Ovary (tissue), 3 donors: ENCODE results near the gene GOPC.

Experiments
- POLR2A ChIP-seq: fragments of 450-650 bp; IDR thresholded peaks from one replicate; pipeline ENCODE4 v1.6.1; 2017; ENCODE audit warnings: antibody characterized with exemption, mild to moderate bottlenecking, moderate library complexity
- TF ChIP-seq, protein P1 (sequence below), 3 donors: fragments of 450-650 bp in 2 of 3; fragments of 200-600 bp in 1 of 3; IDR thresholded peaks; one replicate each; pipeline versions ENCODE4 v1.5.1 to v1.8.0; 2016 to 2022; ENCODE audit warnings: antibody characterized with exemption in 3 of 3, mild to moderate bottlenecking in 1 of 3
- donor health status: DM: no; HTN: no; CAD: no.

DNA sequence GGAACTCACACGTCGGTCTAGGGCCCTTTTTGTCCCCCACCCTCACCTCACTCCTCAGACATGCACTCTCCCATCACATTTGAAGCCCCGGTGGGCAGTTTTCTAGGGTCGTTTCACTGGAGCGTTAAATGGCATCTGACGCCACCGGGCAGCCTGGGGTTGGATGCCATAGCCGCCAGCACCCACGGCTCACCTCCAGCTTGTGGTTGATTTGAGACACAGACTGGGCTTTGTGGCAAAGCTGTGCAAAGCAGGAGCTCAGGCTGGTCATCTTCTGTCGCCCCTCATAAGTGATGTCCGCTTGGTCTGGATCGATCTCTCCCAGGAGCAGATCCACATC, 530 bp downstream of the GOPC start:
- TF ChIP-seq, protein P1, sequence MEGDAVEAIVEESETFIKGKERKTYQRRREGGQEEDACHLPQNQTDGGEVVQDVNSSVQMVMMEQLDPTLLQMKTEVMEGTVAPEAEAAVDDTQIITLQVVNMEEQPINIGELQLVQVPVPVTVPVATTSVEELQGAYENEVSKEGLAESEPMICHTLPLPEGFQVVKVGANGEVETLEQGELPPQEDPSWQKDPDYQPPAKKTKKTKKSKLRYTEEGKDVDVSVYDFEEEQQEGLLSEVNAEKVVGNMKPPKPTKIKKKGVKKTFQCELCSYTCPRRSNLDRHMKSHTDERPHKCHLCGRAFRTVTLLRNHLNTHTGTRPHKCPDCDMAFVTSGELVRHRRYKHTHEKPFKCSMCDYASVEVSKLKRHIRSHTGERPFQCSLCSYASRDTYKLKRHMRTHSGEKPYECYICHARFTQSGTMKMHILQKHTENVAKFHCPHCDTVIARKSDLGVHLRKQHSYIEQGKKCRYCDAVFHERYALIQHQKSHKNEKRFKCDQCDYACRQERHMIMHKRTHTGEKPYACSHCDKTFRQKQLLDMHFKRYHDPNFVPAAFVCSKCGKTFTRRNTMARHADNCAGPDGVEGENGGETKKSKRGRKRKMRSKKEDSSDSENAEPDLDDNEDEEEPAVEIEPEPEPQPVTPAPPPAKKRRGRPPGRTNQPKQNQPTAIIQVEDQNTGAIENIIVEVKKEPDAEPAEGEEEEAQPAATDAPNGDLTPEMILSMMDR (IDR thresholded peaks at IDR 0.05), result no peak
- no peak for TF ChIP-seq POLR2A
